HCT116 (cell line): ENCODE data around the gene SLC25A39. TPM values are rescaled to one million over a fixed set of nuclear protein-coding genes. Genes with fewer than 3 reads are reported as not detected.

Experiments used
- ATAC-seq: fragments of 200-7000 bp; cut with Tn5 transposase; 2 replicates; pipeline ENCODE4 v1.9.1; 2020; ENCODE audit warnings: mild to moderate bottlenecking, moderate library complexity
- BruUV-seq: library from RNA; stranded (reverse); fragments of 400-500 nt; replicated peaks from 2 replicates; lab custom pipeline; 2021; lab: Mats Ljungman, UMichigan
- CTCF ChIA-PET: fragments of 300-600 bp; sonication (Branson Sonifier 250); formaldehyde crosslinking; loops from one replicate; lab custom pipeline; 2021; ENCODE audit warnings: antibody characterized with exemption; lab: Charles Lee
- POLR2A ChIA-PET: fragments of 300-600, 350-600 bp; sonication (Branson Sonifier 250); formaldehyde crosslinking; loops from one replicate; lab custom pipeline; 2021; ENCODE audit warnings: antibody characterized with exemption; lab: Charles Lee
- RAD21 ChIA-PET, 2 experiments: fragments of 300-600 bp; sonication (Branson Sonifier 250); formaldehyde crosslinking; loops; one replicate each; lab custom pipeline; 2023; ENCODE audit warnings: low total read pairs in 2 of 2; ENCODE audit not compliant: uncharacterized antibody in 2 of 2, unreplicated experiment in 2 of 2, low non-redundant PET in 1 of 2; lab: Charles Lee
- DNase-seq: peaks from one replicate; pipeline ENCODE4 v3.0.0-alpha.2; 2010; ENCODE audit warnings: low read depth, low spot score
- H2AFZ ChIP-seq: fragments of 200-600 bp; shearing (Covaris generic), sonication (generic); 2 replicates; pipeline ENCODE4 v1.6.1; 2017; ENCODE audit warnings: low read depth, mixed run types, mixed read lengths, antibody characterized with exemption, low read length; ENCODE audit not compliant: poor library complexity, severe bottlenecking
- H3K27ac ChIP-seq: 2 replicates; pipeline ENCODE4 v1.5.1; 2012; ENCODE audit warnings: low read depth, low read length
- H3K27me3 ChIP-seq: fragments of 200-600 bp; sonication (generic); 2 replicates; pipeline ENCODE4 v1.6.1; 2016; ENCODE audit warnings: mixed run types, low read length, mixed read lengths; ENCODE audit not compliant: insufficient read depth
- H3K36me3 ChIP-seq, 2 experiments: fragments of 200-500 bp in 1 of 2; fragments of 200-600 bp in 1 of 2; sonication (Bioruptor generic) in 1 of 2; sonication (generic) in 1 of 2; 2 replicates each; pipeline versions ENCODE4 v1.5.1 to v1.6.1; 2014 to 2016; ENCODE audit warnings: low read length in 2 of 2, inconsistent platforms in 1 of 2, mixed read lengths in 1 of 2, mixed run types in 1 of 2; ENCODE audit not compliant: insufficient read depth in 2 of 2, control insufficient read depth in 1 of 2
- H3K4me1 ChIP-seq, 2 experiments: fragments of 200-600 bp in 1 of 2; sonication (generic) in 1 of 2; 2 replicates each; pipeline versions ENCODE4 v1.5.1 to v1.6.1; 2012 to 2017; ENCODE audit warnings: low read length in 2 of 2, inconsistent platforms in 1 of 2, mild to moderate bottlenecking in 1 of 2, mixed read lengths in 1 of 2, mixed run types in 1 of 2, moderate library complexity in 1 of 2; ENCODE audit not compliant: insufficient read depth in 2 of 2, control insufficient read depth in 1 of 2
- H3K4me2 ChIP-seq: fragments of 200-600 bp; sonication (generic); 2 replicates; pipeline ENCODE4 v1.6.1; 2017; ENCODE audit warnings: mixed run types, low read length, mixed read lengths
- H3K4me3 ChIP-seq, 2 experiments: fragments of 200-600 bp in 1 of 2; sonication (generic) in 1 of 2; replicated peaks in 1 of 2; 2 replicates each; pipeline ENCODE4 v1.5.1; 2011 to 2016; ENCODE audit warnings: low read length in 2 of 2, control low read depth in 1 of 2, low read depth in 1 of 2, mild to moderate bottlenecking in 1 of 2, mixed read lengths in 1 of 2, mixed run types in 1 of 2
- H3K79me2 ChIP-seq: fragments of 200-600 bp; sonication (generic); 2 replicates; pipeline ENCODE4 v1.6.1; 2017; ENCODE audit warnings: mild to moderate bottlenecking, mixed run types, low read length, moderate library complexity, mixed read lengths; ENCODE audit not compliant: insufficient read depth
- H3K9ac ChIP-seq: fragments of 200-600 bp; sonication (generic); 2 replicates; pipeline ENCODE4 v1.6.1; 2016; ENCODE audit warnings: low read length, mixed read lengths
- H3K9me2 ChIP-seq: fragments of 200-600 bp; sonication (generic), shearing (Covaris generic); 2 replicates; pipeline ENCODE4 v1.6.1; 2017; ENCODE audit warnings: mixed run types, mild to moderate bottlenecking, moderate library complexity; ENCODE audit not compliant: insufficient read depth
- H3K9me3 ChIP-seq, 2 experiments: fragments of 200-500 bp in 1 of 2; fragments of 200-600 bp in 1 of 2; sonication (Bioruptor generic) in 1 of 2; sonication (generic) in 1 of 2; 2 replicates each; pipeline ENCODE4 v1.6.1; 2014 to 2017; ENCODE audit warnings: low read length in 2 of 2, mixed read lengths in 2 of 2, inconsistent platforms in 1 of 2, low read depth in 1 of 2, mild to moderate bottlenecking in 1 of 2, mixed run types in 1 of 2, moderate library complexity in 1 of 2; ENCODE audit not compliant: control insufficient read depth in 1 of 2, insufficient read depth in 1 of 2
- H4K20me1 ChIP-seq: fragments of 200-600 bp; sonication (generic), shearing (Covaris generic); 2 replicates; pipeline ENCODE4 v1.6.1; 2017; ENCODE audit warnings: mixed run types, mild to moderate bottlenecking, moderate library complexity; ENCODE audit not compliant: insufficient read depth
- ELF1 ChIP-seq: IDR thresholded peaks from 2 replicates; pipeline ENCODE4 v1.6.1; 2012; ENCODE audit warnings: low read depth, borderline replicate concordance
- EZH2 ChIP-seq: fragments of 200-600 bp; sonication (generic); IDR thresholded peaks from 2 replicates; pipeline ENCODE4 v1.6.1; 2017; ENCODE audit warnings: antibody characterized with exemption, mixed run types
- POLR2A ChIP-seq: IDR thresholded peaks from 2 replicates; pipeline ENCODE4 v1.7.0; 2011; ENCODE audit warnings: borderline replicate concordance; ENCODE audit not compliant: insufficient read depth, insufficient read length; ENCODE audit errors: extremely low read depth
- intact Hi-C: fragments of 100-400 bp; cut with micrococcal nuclease; formaldehyde crosslinking; loops from 2 replicates; pipeline ENCODE4 v1.10.0; 2022
- total RNA-seq: library from RNA; stranded (reverse); gene quantifications from one replicate; pipeline ENCODE4 v1.2.1, GENCODE V29; 2021; ENCODE audit not compliant: unreplicated experiment

Gene SLC25A39
- total RNA-seq, 1 experiment from 2014 or later, result 326 TPM

DNA sequence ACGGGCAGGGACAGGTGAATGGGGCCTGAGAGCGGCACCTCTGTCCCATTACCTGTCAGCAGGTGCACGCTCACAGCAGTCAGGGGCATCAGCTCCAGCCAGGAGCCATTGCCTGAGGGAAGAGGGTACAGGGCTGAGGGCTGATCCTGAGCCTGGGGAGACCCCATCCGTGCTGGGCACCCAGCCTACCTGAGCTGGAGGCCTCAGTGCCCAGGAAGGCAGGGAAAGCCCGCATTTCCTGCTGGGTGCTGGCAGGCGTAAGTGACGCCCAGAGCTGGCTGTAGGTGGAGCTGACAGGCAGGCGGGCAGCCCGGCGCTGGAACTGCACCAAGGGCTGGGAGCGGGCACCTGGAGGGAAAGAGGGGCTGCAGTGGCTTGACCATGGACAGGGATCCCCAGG, 31.6 kb upstream of the SLC25A39 start:
- Histone ChIP-seq H2AFZ (no peak overlapping the region), H3K4me3 (no peak overlapping the region), H4K20me1 (no peaks in the 10 kb centered on the region), H3K9me2 (no peaks in the 10 kb centered on the region), H3K4me1 (peaks cover 2 to 5% of the 10 kb centered on the region in 2 experiments; a peak in 3 of 4 replicates), H3K4me2 (no peak overlapping the region), H3K9ac (no peak overlapping the region), H3K27me3 (no peaks in the 10 kb centered on the region), H3K9me3 (no peaks in the 10 kb centered on the region), H3K79me2 (no peaks in the 10 kb centered on the region), H3K27ac (no peak overlapping the region), H3K36me3 (peaks cover 0 to under 1% of the 10 kb centered on the region in 2 experiments; a peak in 1 of 4 replicates)
- no TSS peak for BruUV-seq
- intact Hi-C loops, result no loop called here
- ATAC-seq (no peak), DNase-seq (no peak)
- ChIA-PET POLR2A (no interaction called here), CTCF (no interaction called here), RAD21 (no interaction called here)
- no peak for TF ChIP-seq ELF1
- no peak for TF ChIP-seq EZH2

DNA sequence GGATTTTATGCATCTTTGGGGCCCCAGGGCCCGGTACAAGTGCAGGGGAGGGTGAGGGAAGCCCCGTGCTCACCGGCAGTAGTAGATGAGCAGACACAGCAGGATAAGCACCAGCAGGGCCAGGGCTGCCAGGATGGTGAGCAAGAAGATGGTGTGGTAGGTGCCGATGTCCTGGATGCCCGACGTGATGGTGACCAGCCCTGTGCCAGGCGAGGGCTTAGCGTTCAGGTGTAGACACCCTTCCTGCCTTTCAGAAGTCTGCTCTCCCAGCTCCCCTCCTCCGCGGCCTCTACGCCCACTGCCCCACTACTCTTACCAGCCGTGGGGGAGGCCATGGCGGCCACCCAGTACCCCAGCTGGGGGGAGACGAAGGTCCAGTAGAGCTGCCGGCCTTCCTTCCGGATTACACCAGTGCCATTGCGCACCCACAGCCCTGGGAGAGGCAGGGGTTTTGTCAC, 31.0 kb upstream of the SLC25A39 start:
- no peak overlapping the region for H3K4me2 ChIP-seq
- BruUV-seq, result no TSS peak

More for the DNA sequence above, 31.0 kb upstream of the SLC25A39 start:
- Histone ChIP-seq H4K20me1 (no peaks in the 10 kb centered on the region), H3K36me3 (peaks cover 0 to 4% of the 10 kb centered on the region in 2 experiments; a peak in 1 of 4 replicates), H3K27me3 (no peaks in the 10 kb centered on the region), H3K4me3 (no peak overlapping the region), H3K9me3 (no peaks in the 10 kb centered on the region), H3K79me2 (no peaks in the 10 kb centered on the region), H2AFZ (no peak overlapping the region), H3K4me1 (no peaks in the 10 kb centered on the region), H3K9ac (no peak overlapping the region), H3K9me2 (no peaks in the 10 kb centered on the region), H3K27ac (no peak overlapping the region)
- ChIA-PET CTCF (no interaction called here), RAD21 (no interaction called here), POLR2A (no interaction called here)
- no peak for ATAC-seq
- intact Hi-C loops, result no loop called here
- DNase-seq, result no peak
- no peak for TF ChIP-seq POLR2A
